ENCODE data around the gene ACOT6. TPM values are rescaled to one million over a fixed set of nuclear protein-coding genes. Genes with fewer than 3 reads are reported as not detected.

ACOT6 gene
- polyA plus RNA-seq, 2 of the 4 experiments (the other 2 are of a cell fraction): not detected

DNA sequence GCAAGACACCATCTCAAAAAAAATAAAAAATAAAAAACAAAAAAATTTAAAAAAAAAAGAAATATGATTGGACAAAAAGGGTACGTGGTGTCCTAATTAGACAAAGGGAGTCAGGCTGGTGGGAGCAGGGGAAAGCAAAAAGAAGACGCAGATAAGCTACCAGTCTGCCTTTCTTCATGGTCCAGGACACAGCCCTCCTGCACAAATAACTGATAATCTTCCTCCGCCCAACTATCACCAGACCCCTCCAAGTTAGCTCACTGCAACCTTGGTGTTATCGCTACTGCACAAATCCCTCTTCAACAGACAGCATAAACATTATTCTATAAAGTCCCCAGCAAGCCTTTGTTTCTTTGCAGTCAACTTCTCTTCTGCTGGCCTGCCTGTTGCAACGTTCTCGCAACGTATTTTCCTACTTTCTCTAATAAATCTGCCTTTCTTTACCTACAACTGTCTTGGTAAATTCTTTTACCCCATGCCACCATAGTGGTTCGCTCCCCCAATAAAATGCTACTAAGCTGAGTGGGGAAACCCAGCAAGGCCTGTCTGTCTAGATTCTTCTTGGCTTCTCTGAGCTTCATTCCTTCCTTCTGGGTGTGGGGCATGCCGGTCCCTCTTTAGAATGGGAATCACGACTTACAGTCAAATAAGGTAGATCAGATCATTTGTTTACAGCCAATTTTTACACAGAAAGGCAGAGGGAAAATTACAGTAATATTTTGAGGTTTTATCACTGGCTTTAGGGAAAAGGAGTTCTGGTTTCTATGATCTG lies 17.9 kb downstream of the ACOT6 start:
- ATAC-seq (no peak), FAIRE-seq (no peak), DNase-seq (ENCODE audit: low read depth in 1 of 2, low spot score in 1 of 2) (no peak)
- H3K27ac ChIP-seq: no peak overlapping the region
- no peak overlapping the region for H3K4me2 ChIP-seq
- TF ChIP-seq GATA3 (IDR thresholded peaks at IDR 0.05; ENCODE audit: borderline replicate concordance) (no peak), RAD21 (conservative IDR thresholded peaks at IDR 0.05 in 1 of 2, IDR thresholded peaks at IDR 0.05 in 1 of 2) (no peak), ZC3H11A (IDR thresholded peaks at IDR 0.05) (no peak), RNF2 (IDR thresholded peaks at IDR 0.05; ENCODE audit: borderline replicate concordance, low read depth) (no peak)
- ChIA-PET POLR2A (no interaction called here), CTCF (interaction anchor here (6.3 kb wide), 1 partner anchor 121 kb away, joined by 89 read pairs; no protein-coding TSS in a partner anchor)
- H3K4me3 ChIP-seq: no peak overlapping the region
- H3K9me3 ChIP-seq: no peaks in the 10 kb centered on the region
- H3K4me1 ChIP-seq: peaks cover 3% of the 10 kb centered on the region; the same call in 1 of the 3 replicates
- 75% methylated on average over 10 of the region's 10 CpGs for WGBS (ENCODE audit: missing lambda C conversion rate)

DNA sequence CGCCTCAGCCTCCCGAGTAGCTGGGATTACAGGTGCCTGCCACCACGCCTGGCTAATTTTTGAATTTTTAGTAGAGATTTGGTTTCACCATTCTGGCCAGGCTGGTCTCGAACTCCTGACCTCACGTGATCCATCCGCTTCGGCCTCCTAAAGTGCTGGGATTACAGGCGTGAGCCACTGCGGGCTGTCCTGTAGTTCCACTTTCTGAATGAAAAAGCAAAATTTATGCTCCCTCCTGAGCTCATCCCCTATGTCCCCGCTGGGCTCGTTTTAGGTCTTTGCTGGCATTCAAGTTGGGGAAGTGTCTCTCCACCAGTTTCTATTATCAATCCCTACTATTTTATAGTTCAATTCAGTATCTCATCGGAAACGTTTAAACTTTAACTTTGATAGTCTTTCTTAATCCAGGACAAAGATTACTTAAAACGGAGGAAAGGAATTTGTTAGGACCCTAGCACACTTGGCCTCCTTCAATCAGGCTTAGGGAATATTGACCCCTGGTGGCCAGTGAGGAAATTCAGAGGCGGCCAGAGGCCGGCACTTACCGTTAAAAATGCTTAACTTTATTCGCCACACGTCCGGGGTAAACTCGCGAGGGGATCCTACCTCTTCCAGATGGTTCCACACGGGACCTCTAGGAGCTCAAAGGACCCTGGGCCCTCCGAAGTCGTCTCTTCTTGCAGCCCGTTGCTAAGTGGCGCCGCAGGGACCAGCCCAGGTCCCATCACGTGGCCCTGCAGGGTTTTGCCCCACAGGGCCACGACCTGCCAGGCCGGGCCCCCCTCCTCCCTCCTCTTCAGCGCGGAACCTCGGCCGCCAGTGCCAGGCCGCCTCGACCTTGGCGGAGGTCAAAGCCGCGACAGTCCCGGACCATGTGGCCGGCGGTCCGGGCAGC lies 21.0 kb downstream of the ACOT6 start:
- Histone ChIP-seq H3K4me2 (peak overlapping the region; percentile 84), H3K27ac (peak overlapping the region; percentile 77 to 78), H3K4me1 (peaks cover 3% of the 10 kb centered on the region; the same call in 1 of the 3 replicates), H3K9me3 (no peaks in the 10 kb centered on the region), H3K4me3 (peak overlapping the region; percentile 37)
- DNase-seq (ENCODE audit: low read depth in 1 of 2, low spot score in 1 of 2): peak; percentile 62 to 77
- peak; percentile 93 to 95 for ATAC-seq
- WGBS (ENCODE audit: missing lambda C conversion rate): 26% methylated on average over 31 of the region's 44 CpGs
- FAIRE-seq: no peak
- ChIA-PET POLR2A (interaction anchor here (0.9 to 1.1 kb wide), 3 partner anchors 21 to 124 kb away, joined by 3 to 4 read pairs (median 4); partner anchors contain the start of genes ACOT2 and ACOT6), CTCF (interaction anchor here (0.5 to 6.3 kb wide), 49 partner anchors 11 to 787 kb away, joined by 3 to 89 read pairs (median 4); partner anchors contain the start of genes ACOT1, ACOT2, ACOT4 and ACOT6)
- TF ChIP-seq NFE2L2 (conservative IDR thresholded peaks at IDR 0.05; ENCODE audit: low read length) (no peak), POLR2AphosphoS2 (conservative IDR thresholded peaks at IDR 0.05; ENCODE audit: low read length) (no peak), CBX2 (IDR thresholded peaks at IDR 0.05; ENCODE audit: borderline replicate concordance, low read depth) (no peak), KDM5A (IDR thresholded peaks at IDR 0.05) (peak; percentile 50; the same call in 1 of the 2 replicates), MYC (IDR thresholded peaks at IDR 0.05; ENCODE audit: borderline replicate concordance, low read length) (no peak), EP300 (IDR thresholded peaks at IDR 0.05) (no peak), NPAS2 (CRISPR knock-in tag; IDR thresholded peaks at IDR 0.05; ENCODE audit: borderline replicate concordance) (no peak), HOXB13 (CRISPR knock-in tag; IDR thresholded peaks at IDR 0.05; ENCODE audit: low read depth) (no peak), HOXB5 (CRISPR knock-in tag; IDR thresholded peaks at IDR 0.05) (no peak), SMC3 (IDR thresholded peaks at IDR 0.05) (peak; percentile 88), BHLHE40 (IDR thresholded peaks at IDR 0.05; ENCODE audit: low read depth, low read length) (no peak), RAD21 (conservative IDR thresholded peaks at IDR 0.05 in 1 of 2, IDR thresholded peaks at IDR 0.05 in 1 of 2) (peak; percentile 90 to 93), PHF8 (IDR thresholded peaks at IDR 0.05; ENCODE audit: borderline replicate concordance, low read depth) (no peak), ZFP36 (IDR thresholded peaks at IDR 0.05; ENCODE audit: borderline replicate concordance, partially characterized antibody) (no peak)
- TF ChIP-seq, protein P1, sequence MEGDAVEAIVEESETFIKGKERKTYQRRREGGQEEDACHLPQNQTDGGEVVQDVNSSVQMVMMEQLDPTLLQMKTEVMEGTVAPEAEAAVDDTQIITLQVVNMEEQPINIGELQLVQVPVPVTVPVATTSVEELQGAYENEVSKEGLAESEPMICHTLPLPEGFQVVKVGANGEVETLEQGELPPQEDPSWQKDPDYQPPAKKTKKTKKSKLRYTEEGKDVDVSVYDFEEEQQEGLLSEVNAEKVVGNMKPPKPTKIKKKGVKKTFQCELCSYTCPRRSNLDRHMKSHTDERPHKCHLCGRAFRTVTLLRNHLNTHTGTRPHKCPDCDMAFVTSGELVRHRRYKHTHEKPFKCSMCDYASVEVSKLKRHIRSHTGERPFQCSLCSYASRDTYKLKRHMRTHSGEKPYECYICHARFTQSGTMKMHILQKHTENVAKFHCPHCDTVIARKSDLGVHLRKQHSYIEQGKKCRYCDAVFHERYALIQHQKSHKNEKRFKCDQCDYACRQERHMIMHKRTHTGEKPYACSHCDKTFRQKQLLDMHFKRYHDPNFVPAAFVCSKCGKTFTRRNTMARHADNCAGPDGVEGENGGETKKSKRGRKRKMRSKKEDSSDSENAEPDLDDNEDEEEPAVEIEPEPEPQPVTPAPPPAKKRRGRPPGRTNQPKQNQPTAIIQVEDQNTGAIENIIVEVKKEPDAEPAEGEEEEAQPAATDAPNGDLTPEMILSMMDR (IDR thresholded peaks at IDR 0.05): peak; percentile 91
- TF ChIP-seq, protein P2, sequence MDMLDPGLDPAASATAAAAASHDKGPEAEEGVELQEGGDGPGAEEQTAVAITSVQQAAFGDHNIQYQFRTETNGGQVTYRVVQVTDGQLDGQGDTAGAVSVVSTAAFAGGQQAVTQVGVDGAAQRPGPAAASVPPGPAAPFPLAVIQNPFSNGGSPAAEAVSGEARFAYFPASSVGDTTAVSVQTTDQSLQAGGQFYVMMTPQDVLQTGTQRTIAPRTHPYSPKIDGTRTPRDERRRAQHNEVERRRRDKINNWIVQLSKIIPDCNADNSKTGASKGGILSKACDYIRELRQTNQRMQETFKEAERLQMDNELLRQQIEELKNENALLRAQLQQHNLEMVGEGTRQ (IDR thresholded peaks at IDR 0.05): peak; percentile 72
- TF ChIP-seq, protein P3, sequence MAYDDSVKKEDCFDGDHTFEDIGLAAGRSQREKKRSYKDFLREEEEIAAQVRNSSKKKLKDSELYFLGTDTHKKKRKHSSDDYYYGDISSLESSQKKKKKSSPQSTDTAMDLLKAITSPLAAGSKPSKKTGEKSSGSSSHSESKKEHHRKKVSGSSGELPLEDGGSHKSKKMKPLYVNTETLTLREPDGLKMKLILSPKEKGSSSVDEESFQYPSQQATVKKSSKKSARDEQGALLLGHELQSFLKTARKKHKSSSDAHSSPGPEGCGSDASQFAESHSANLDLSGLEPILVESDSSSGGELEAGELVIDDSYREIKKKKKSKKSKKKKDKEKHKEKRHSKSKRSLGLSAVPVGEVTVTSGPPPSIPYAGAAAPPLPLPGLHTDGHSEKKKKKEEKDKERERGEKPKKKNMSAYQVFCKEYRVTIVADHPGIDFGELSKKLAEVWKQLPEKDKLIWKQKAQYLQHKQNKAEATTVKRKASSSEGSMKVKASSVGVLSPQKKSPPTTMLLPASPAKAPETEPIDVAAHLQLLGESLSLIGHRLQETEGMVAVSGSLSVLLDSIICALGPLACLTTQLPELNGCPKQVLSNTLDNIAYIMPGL (CRISPR knock-in tag; IDR thresholded peaks at IDR 0.05; ENCODE audit: borderline replicate concordance): no peak

Data from A549 (cell line).